Germinal center (tissue), 1 donor: ENCODE data around the gene CTDSPL.
A peak's percentile ranks its signal among the peaks of the same experiment; 100 is the strongest.

Experiments used
- DNase-seq: peaks from one replicate; pipeline ENCODE4 v3.0.0; 2012; ENCODE audit warnings: mixed read lengths, low spot score

CTDSPL gene

GRCh38 chr3:37943631-37944314 lies 82.1 kb downstream of the CTDSPL start:
- no peak for DNase-seq

- DNase-seq, result no peak
Observed at GRCh38 chr3:37944391-37944842, 82.7 kb downstream of the CTDSPL start.

GRCh38 chr3:37945156-37945806 lies 83.6 kb downstream of the CTDSPL start:
- DNase-seq, result no peak

GRCh38 chr3:37945807-37946530 lies 84.3 kb downstream of the CTDSPL start:
- DNase-seq, result no peak

- DNase-seq, result no peak
Observed at GRCh38 chr3:37946531-37946889, 84.8 kb downstream of the CTDSPL start.

- DNase-seq, result no peak
Observed at GRCh38 chr3:37949866-37950265, 88.2 kb downstream of the CTDSPL start.

GRCh38 chr3:37952564-37952963 lies 90.9 kb downstream of the CTDSPL start:
- no peak for DNase-seq

- no peak for DNase-seq
Observed at GRCh38 chr3:37953226-37953625, 91.5 kb downstream of the CTDSPL start.

- no peak for DNase-seq
Observed at GRCh38 chr3:37953707-37954394, 92.2 kb downstream of the CTDSPL start.

GRCh38 chr3:37954881-37955280 lies 93.2 kb downstream of the CTDSPL start:
- no peak for DNase-seq

- DNase-seq, result no peak
Observed at GRCh38 chr3:37955918-37956707, 94.4 kb downstream of the CTDSPL start.

- DNase-seq, result no peak
Observed at GRCh38 chr3:37956723-37957538, 95.3 kb downstream of the CTDSPL start.

GRCh38 chr3:37957539-37957936 lies 95.9 kb downstream of the CTDSPL start:
- DNase-seq, result no peak

- DNase-seq, result no peak
Observed at GRCh38 chr3:37961622-37962431, 100.1 kb downstream of the CTDSPL start.

- DNase-seq, result no peak
Observed at GRCh38 chr3:37963016-37963415, 101.3 kb downstream of the CTDSPL start.

GRCh38 chr3:37963635-37964034 lies 102.0 kb downstream of the CTDSPL start:
- no peak for DNase-seq

GRCh38 chr3:37964146-37964545 lies 102.5 kb downstream of the CTDSPL start:
- no peak for DNase-seq

GRCh38 chr3:37964716-37965115 lies 103.0 kb downstream of the CTDSPL start:
- no peak for DNase-seq

- peak; percentile 61 for DNase-seq
Observed at GRCh38 chr3:37967260-37967881, 105.7 kb downstream of the CTDSPL start.

GRCh38 chr3:37968199-37968598 lies 106.5 kb downstream of the CTDSPL start:
- no peak for DNase-seq
